ENCODE data around the gene NNAT. TPM values are rescaled to one million over a fixed set of nuclear protein-coding genes. Genes with fewer than 3 reads are reported as not detected.
"Not testable (repeated sequence)": the region's sequence is repeated elsewhere in the genome, so short reads cannot be mapped to it uniquely, and the experiment has no call there.

NNAT gene
- polyA plus RNA-seq, 4 donors, result 63.6 to 99.8 (median 96.8) TPM

- DNase-seq (ENCODE audit: low read depth in 4 of 4, low spot score in 3 of 4), result no peak
Observed at GRCh38 chr20:37538003-37538402, 17.0 kb downstream of the NNAT start.

GRCh38 chr20:37539424-37539823, 18.4 kb downstream of the NNAT start:
- DNase-seq (ENCODE audit: low read depth in 4 of 4, low spot score in 3 of 4), result no peak

- DNase-seq (ENCODE audit: low read depth in 4 of 4, low spot score in 3 of 4), result no peak
Observed at GRCh38 chr20:37540001-37540400, 19.0 kb downstream of the NNAT start.

GRCh38 chr20:37540838-37541237, 19.8 kb downstream of the NNAT start:
- DNase-seq (ENCODE audit: low read depth in 4 of 4, low spot score in 3 of 4), result not testable (repeated sequence)

DNA sequence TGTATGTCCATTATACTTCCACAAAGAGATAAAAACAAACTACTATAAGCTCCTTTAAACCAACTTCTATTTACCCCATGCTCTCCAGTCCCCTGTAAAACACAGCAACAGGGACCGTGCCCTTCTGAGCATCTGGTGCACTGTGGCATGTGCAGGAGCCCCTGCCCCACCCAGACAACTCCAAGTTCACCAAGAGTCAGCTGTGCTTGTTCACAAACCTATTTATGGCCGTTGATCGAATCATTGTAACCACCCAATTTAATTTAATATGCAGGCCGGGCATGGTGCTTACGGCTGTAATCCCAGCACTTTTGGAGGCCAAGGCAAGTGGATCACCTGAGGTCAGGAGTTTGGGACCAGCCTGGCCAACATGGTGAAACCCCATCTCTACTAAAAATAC, 20.3 kb downstream of the NNAT start:
- DNase-seq (ENCODE audit: low read depth in 4 of 4, low spot score in 3 of 4), result no peak

- DNase-seq (ENCODE audit: low read depth in 4 of 4, low spot score in 3 of 4), result no peak
Observed at GRCh38 chr20:37542281-37542680, 21.2 kb downstream of the NNAT start.

GRCh38 chr20:37543828-37544227, 22.8 kb downstream of the NNAT start:
- DNase-seq (ENCODE audit: low read depth in 4 of 4, low spot score in 3 of 4), result no peak

DNA sequence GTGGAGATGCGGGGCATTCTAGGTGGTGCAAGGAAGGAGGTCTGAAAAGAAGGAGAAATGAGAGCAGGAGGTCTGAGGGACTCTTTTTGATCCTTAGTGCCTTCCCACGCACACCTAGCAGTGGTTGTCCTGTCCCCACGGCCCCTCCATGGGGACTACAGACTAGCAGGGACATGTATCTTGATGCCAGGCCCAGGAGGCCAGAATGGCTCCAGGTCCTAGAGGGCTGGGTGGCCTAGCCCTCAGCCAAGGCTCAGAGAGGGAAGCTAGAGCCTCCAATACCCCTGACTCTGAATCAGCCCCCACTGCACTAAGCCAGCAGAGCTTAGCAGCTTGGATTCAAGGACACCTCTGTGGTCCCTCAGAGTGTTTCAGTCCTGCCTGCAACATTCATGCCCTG, 23.3 kb downstream of the NNAT start:
- no peak for DNase-seq (ENCODE audit: low read depth in 4 of 4, low spot score in 3 of 4)

GRCh38 chr20:37545516-37545915, 24.5 kb downstream of the NNAT start:
- no peak for DNase-seq (ENCODE audit: low read depth in 4 of 4, low spot score in 3 of 4)

GRCh38 chr20:37547912-37548311, 26.9 kb downstream of the NNAT start:
- no peak for DNase-seq (ENCODE audit: low read depth in 4 of 4, low spot score in 3 of 4)

DNA sequence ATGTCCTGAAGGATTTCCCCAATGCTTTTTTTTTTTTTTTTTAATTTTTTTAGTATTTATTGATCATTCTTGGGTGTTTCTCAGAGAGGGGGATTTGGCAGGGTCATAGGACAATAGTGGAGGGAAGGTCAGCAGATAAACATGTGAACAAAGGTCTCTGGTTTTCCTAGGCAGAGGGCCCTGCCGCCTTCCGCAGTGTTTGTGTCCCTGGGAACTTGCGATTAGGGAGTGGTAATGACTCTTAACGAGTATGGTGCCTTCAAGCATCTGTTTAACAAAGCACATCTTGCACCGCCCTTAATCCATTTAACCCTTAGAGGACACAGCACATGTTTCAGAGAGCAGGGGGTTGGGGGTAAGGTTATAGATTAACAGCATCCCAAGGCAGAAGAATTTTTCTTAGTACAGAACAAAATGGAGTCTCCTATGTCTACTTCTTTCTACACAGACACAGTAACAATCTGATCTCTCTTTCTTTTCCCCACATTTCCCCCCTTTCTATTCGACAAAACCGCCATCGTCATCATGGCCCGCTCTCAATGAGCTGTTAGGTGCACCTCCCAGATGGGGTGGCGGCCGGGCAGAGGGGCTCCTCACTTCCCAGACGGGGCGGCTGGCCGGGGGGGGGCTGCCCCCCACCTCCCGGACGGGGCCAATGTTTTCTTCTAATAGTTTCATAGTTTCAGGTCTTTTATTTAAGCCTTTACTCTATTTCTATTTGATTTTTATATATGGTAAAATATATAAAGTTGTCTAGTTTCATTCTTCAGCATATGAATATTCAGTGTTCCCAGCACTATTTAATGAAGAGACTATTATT, 29.3 kb downstream of the NNAT start:
- not testable (repeated sequence) for DNase-seq (ENCODE audit: low read depth in 4 of 4, low spot score in 3 of 4)

GRCh38 chr20:37551660-37552059, 30.6 kb downstream of the NNAT start:
- not testable (repeated sequence) for DNase-seq (ENCODE audit: low read depth in 4 of 4, low spot score in 3 of 4)

- DNase-seq (ENCODE audit: low read depth in 4 of 4, low spot score in 3 of 4), result no peak
Observed at GRCh38 chr20:37552415-37552814, 31.4 kb downstream of the NNAT start.

DNA sequence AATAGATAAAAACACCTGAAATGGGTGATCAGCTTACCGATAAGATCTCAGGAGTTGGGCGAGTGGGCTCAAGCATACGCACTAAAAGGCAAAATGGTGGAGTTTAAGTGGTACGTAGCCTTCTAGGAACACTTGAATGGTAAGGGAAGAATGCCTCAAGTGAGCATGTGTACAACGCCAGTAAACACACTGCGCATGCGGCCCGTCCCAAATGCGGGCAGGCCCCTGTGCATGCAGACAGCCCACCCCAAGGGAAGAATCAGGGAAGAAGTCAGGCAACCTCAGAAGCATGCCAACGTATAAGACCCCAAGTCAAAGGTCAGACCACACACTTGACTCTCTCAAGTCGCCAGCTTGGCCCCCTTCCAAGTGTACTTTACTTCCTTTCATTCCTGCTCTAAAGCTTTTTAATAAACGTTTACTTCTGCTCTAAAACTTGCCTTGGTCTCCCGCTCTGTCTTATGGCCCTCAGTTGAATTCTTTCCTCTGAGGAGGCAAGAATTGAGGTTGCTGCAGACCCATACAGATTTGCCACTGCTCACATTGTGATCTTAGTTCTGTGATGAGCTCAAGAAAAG, 33.8 kb downstream of the NNAT start:
- DNase-seq (ENCODE audit: low read depth in 4 of 4, low spot score in 3 of 4), result not testable (repeated sequence)

GRCh38 chr20:37556538-37556937, 35.5 kb downstream of the NNAT start:
- DNase-seq (ENCODE audit: low read depth in 4 of 4, low spot score in 3 of 4), result no peak

DNA sequence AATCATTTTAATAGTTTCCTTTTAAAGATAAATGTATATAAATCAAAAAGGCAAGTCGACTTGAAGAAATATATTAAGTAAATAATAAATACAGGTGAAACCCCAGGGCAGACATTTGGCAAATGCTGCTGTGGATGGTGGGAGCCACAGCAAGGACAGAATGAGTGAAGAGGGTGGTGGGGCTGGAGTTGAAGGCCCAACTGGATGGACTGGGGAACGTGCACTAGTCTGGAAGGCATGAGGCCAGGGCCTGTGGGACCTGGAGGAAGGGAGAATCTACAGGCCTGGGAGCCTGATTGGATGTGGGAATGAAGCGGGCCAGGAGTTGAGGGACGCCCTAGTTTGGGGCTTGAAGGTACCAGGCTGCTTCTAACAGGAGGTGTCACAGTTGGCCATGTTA, 37.3 kb downstream of the NNAT start:
- no peak for DNase-seq (ENCODE audit: low read depth in 4 of 4, low spot score in 3 of 4)

DNA sequence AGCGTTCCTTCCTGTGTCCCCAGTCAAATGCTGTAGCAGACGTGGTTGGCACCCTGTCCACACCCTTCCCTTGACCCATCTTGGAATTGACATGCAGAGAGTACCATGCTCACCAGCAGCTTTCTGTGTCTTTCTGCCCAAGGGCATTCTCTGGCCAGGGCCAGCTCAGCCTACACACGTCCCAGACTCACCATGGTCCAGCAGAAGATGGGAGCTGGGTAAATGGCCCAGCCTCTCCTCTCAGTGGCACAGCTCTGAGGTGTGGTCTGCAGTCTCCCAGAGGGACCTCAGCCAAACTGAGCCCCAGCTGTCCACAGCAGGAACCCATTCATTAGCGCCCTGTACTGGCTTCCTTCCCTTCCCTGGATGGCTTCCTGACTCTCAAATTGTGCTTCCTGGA, 37.7 kb downstream of the NNAT start:
- no peak for DNase-seq (ENCODE audit: low read depth in 4 of 4, low spot score in 3 of 4)

GRCh38 chr20:37559312-37560027, 38.4 kb downstream of the NNAT start:
- DNase-seq (ENCODE audit: low read depth in 4 of 4, low spot score in 3 of 4), result no peak

GRCh38 chr20:37560629-37561028, 39.6 kb downstream of the NNAT start:
- no peak for DNase-seq (ENCODE audit: low read depth in 4 of 4, low spot score in 3 of 4)

GRCh38 chr20:37562695-37563480, 41.8 kb downstream of the NNAT start:
- no peak for DNase-seq (ENCODE audit: low read depth in 4 of 4, low spot score in 3 of 4)

DNA sequence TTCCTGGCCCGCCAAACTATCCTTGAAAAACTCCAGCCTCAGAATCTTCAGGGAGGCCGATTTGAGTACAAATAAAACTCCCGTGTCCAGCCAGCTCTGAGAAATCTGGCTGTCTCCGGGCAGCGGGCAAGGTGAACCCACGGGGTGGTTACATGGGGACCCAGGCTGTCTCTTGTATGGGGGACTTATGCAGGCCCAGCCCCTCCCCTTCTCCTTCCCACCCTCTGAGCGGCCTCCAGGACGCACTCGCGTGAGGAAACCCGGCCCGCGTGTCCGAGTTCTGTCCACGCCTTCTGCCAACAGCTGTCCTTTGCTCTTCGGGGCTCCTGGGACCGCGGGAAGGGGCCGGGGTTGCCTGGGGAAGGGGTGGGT, 43.0 kb downstream of the NNAT start:
- no peak for DNase-seq (ENCODE audit: low read depth in 4 of 4, low spot score in 3 of 4)
